ENCODE measurements around the gene GLP2R.

- TF ChIP-seq CTCF (IDR thresholded peaks at IDR 0.05) (no peak), NR2C2 (CRISPR knock-in tag; IDR thresholded peaks at IDR 0.05) (no peak), RELA (CRISPR knock-in tag; IDR thresholded peaks at IDR 0.05; ENCODE audit: borderline replicate concordance) (no peak), TEAD4 (CRISPR knock-in tag; IDR thresholded peaks at IDR 0.05) (no peak), TCF7 (CRISPR knock-in tag; IDR thresholded peaks at IDR 0.05; ENCODE audit: low read depth) (no peak), ZNF317 (CRISPR knock-in tag; IDR thresholded peaks at IDR 0.05; ENCODE audit: borderline replicate concordance, low read depth) (no peak), E2F4 (CRISPR knock-in tag; IDR thresholded peaks at IDR 0.05; ENCODE audit: borderline replicate concordance, low read depth) (no peak), HMGA2 (CRISPR knock-in tag; IDR thresholded peaks at IDR 0.05) (no peak), RORB (CRISPR knock-in tag; IDR thresholded peaks at IDR 0.05) (no peak), ESRRA (CRISPR knock-in tag; IDR thresholded peaks at IDR 0.05; ENCODE audit: borderline replicate concordance) (no peak), ZNF121 (CRISPR knock-in tag; IDR thresholded peaks at IDR 0.05) (no peak), SP1 (CRISPR knock-in tag; conservative IDR thresholded peaks at IDR 0.05) (no peak), ZNF219 (CRISPR knock-in tag; IDR thresholded peaks at IDR 0.05; ENCODE audit: borderline replicate concordance) (no peak)
Measured at GRCh38 chr17:9936095-9936494, 110.4 kb downstream of the GLP2R start.
